Loucy (cell line): ENCODE measurements around the gene MS4A6A.
"Not testable (repeated sequence)": the region's sequence is repeated elsewhere in the genome, so short reads cannot be mapped to it uniquely, and the experiment has no call there.

Source experiments
- H2AFZ ChIP-seq: fragments of 200-600 bp; sonication (generic); 2 replicates; pipeline ENCODE4 v1.6.0; 2016; ENCODE audit warnings: antibody characterized with exemption, mild to moderate bottlenecking, low read length, moderate library complexity
- H3F3A ChIP-seq: fragments of 200-600 bp; 2 replicates; pipeline ENCODE4 v1.6.0; 2016; ENCODE audit warnings: antibody characterized with exemption, low read depth, mild to moderate bottlenecking
- H3K27me3 ChIP-seq: fragments of 200-600 bp; sonication (generic); 2 replicates; pipeline ENCODE4 v1.6.1; 2014; ENCODE audit warnings: low read length, mild to moderate bottlenecking; ENCODE audit not compliant: insufficient read depth, poor library complexity, severe bottlenecking
- H3K36me3 ChIP-seq: fragments of 200-600 bp; sonication (generic); 2 replicates; pipeline ENCODE4 v1.6.1; 2016; ENCODE audit warnings: low read length; ENCODE audit not compliant: insufficient read depth
- H3K4me1 ChIP-seq: fragments of 200-600 bp; sonication (generic); 2 replicates; pipeline ENCODE4 v1.5.1; 2014; ENCODE audit warnings: low read length, mild to moderate bottlenecking; ENCODE audit not compliant: insufficient read depth, poor library complexity, severe bottlenecking
- H3K4me2 ChIP-seq: fragments of 200-600 bp; sonication (generic); 2 replicates; pipeline ENCODE4 v1.6.0; 2014; ENCODE audit warnings: antibody characterized with exemption, low read length, low read depth, mild to moderate bottlenecking; ENCODE audit not compliant: poor library complexity, severe bottlenecking
- H3K4me3 ChIP-seq: fragments of 200-600 bp; sonication (generic); 2 replicates; pipeline ENCODE4 v1.5.1; 2014; ENCODE audit warnings: low read length, mild to moderate bottlenecking, mixed read lengths; ENCODE audit not compliant: poor library complexity, severe bottlenecking
- H3K79me2 ChIP-seq: fragments of 200-600 bp; sonication (generic); 2 replicates; pipeline ENCODE4 v1.6.1; 2014; ENCODE audit warnings: low read length; ENCODE audit not compliant: insufficient read depth
- H3K9ac ChIP-seq: fragments of 200-600 bp; sonication (generic); 2 replicates; pipeline ENCODE4 v1.6.0; 2014; ENCODE audit warnings: mild to moderate bottlenecking, low read depth, low read length, moderate library complexity; ENCODE audit not compliant: poor library complexity, severe bottlenecking
- H3K9me2 ChIP-seq: fragments of 200-600 bp; sonication (generic); replicated peaks from 2 replicates; pipeline ENCODE4 v1.6.1; 2016; ENCODE audit warnings: low read depth, low read length, mixed read lengths
- H3K9me3 ChIP-seq: fragments of 200-600 bp; sonication (generic); 2 replicates; pipeline ENCODE4 v1.6.1; 2014; ENCODE audit warnings: mild to moderate bottlenecking, antibody characterized with exemption, low read length, low read depth; ENCODE audit not compliant: insufficient read depth
- H4K20me1 ChIP-seq: fragments of 200-600 bp; sonication (generic); 2 replicates; pipeline ENCODE4 v1.6.0; 2014; ENCODE audit warnings: antibody characterized with exemption, low read length, mild to moderate bottlenecking; ENCODE audit not compliant: insufficient read depth, poor library complexity, severe bottlenecking
- CTCF ChIP-seq: fragments of 200-600 bp; sonication (generic); conservative IDR thresholded peaks from 2 replicates; pipeline ENCODE4 v1.5.1; 2014; ENCODE audit warnings: mild to moderate bottlenecking, antibody characterized with exemption, low read length
- EZH2phosphoT487 ChIP-seq: fragments of 200-600 bp; IDR thresholded peaks from 2 replicates; pipeline ENCODE4 v1.6.1; 2018; ENCODE audit warnings: antibody characterized with exemption, mild to moderate bottlenecking, moderate library complexity, borderline replicate concordance

MS4A6A gene

GRCh38 chr11:60195923-60196368, 13.1 kb upstream of the MS4A6A start:
- TF ChIP-seq EZH2phosphoT487 (no peak), CTCF (no peak)
- Histone ChIP-seq H3K4me3 (no peak overlapping the region), H3K4me1 (peaks cover 19% of the 10 kb centered on the region), H3K9me2 (no peaks in the 10 kb centered on the region), H3K9me3 (peaks cover 5% of the 10 kb centered on the region; the same call in 1 of the 2 replicates), H3K27me3 (no peaks in the 10 kb centered on the region), H3K4me2 (peak overlapping the region; percentile 28), H3K9ac (no peak overlapping the region), H3F3A (no peaks in the 10 kb centered on the region), H3K36me3 (no peaks in the 10 kb centered on the region), H2AFZ (no peak overlapping the region), H3K79me2 (no peaks in the 10 kb centered on the region), H4K20me1 (no peaks in the 10 kb centered on the region)

- no peaks in the 10 kb centered on the region for H3F3A ChIP-seq
- H3K9ac ChIP-seq = peak overlapping the region; percentile 30
- peaks cover 19% of the 10 kb centered on the region for H3K4me1 ChIP-seq
- peaks cover 5% of the 10 kb centered on the region; the same call in 1 of the 2 replicates for H3K9me3 ChIP-seq
- H4K20me1 ChIP-seq = no peaks in the 10 kb centered on the region
- no peaks in the 10 kb centered on the region for H3K27me3 ChIP-seq
- no peaks in the 10 kb centered on the region for H3K9me2 ChIP-seq
- no peak overlapping the region for H3K4me3 ChIP-seq
- no peaks in the 10 kb centered on the region for H3K36me3 ChIP-seq
- TF ChIP-seq CTCF = no peak
- TF ChIP-seq EZH2phosphoT487 = no peak
- peak overlapping the region; percentile 54; the same call in 1 of the 2 replicates for H2AFZ ChIP-seq
- no peak overlapping the region for H3K4me2 ChIP-seq
- H3K79me2 ChIP-seq = no peaks in the 10 kb centered on the region
These were observed 11.6 kb upstream of the MS4A6A start for GRCh38 chr11:60194511-60194910.

GRCh38 chr11:60193687-60194433, 11.0 kb upstream of the MS4A6A start:
- Histone ChIP-seq H3K4me3 (no peak overlapping the region), H3K9ac (peak overlapping the region; percentile 30), H3K9me3 (peaks cover 5% of the 10 kb centered on the region; the same call in 1 of the 2 replicates), H3K9me2 (no peaks in the 10 kb centered on the region), H3K4me2 (peak overlapping the region; percentile 43), H3F3A (no peaks in the 10 kb centered on the region), H4K20me1 (no peaks in the 10 kb centered on the region), H3K4me1 (peaks cover 21% of the 10 kb centered on the region), H3K27me3 (no peaks in the 10 kb centered on the region), H2AFZ (peak overlapping the region; percentile 54), H3K36me3 (no peaks in the 10 kb centered on the region), H3K79me2 (no peaks in the 10 kb centered on the region)
- TF ChIP-seq EZH2phosphoT487 (no peak), CTCF (peak; percentile 99)

GRCh38 chr11:60192564-60192963, 9.7 kb upstream of the MS4A6A start:
- H3K4me3 ChIP-seq, H2AFZ ChIP-seq, H3K36me3 ChIP-seq, H3K9me3 ChIP-seq, H4K20me1 ChIP-seq, H3K4me2 ChIP-seq, H3K9me2 ChIP-seq, H3K27me3 ChIP-seq, H3K79me2 ChIP-seq, H3F3A ChIP-seq, H3K9ac ChIP-seq: not testable (repeated sequence)
- peaks cover 28% of the 10 kb centered on the region for H3K4me1 ChIP-seq

- H4K20me1 ChIP-seq, H3K27me3 ChIP-seq, H3K9ac ChIP-seq, H3K79me2 ChIP-seq, H3F3A ChIP-seq, H3K4me1 ChIP-seq, H3K9me3 ChIP-seq, H2AFZ ChIP-seq, H3K36me3 ChIP-seq, H3K9me2 ChIP-seq: not testable (repeated sequence)
- Histone ChIP-seq H3K4me2 (peak overlapping the region; percentile 46), H3K4me3 (peak overlapping the region; percentile 47)
These were observed 5.6 kb upstream of the MS4A6A start for GRCh38 chr11:60188481-60188880.
